NCI-H82 treated with DMSO at 0.1 percent for 48 hours (cell line): ENCODE data around the gene FBXL20.
"Not testable (repeated sequence)": the region's sequence is repeated elsewhere in the genome, so short reads cannot be mapped to it uniquely, and the experiment has no call there.

Experiments
- DNase-seq: peaks from one replicate; lab custom pipeline; 2025; ENCODE audit not compliant: unreplicated experiment; lab: John Stamatoyannopoulos, UW

Gene FBXL20

GRCh38 chr17:39391448-39391847, 10.0 kb downstream of the FBXL20 start:
- no peak for DNase-seq

- DNase-seq, result no peak
These were observed 16.4 kb downstream of the FBXL20 start for GRCh38 chr17:39385040-39385439.

GRCh38 chr17:39380144-39380543, 21.3 kb downstream of the FBXL20 start:
- DNase-seq, result no peak

GRCh38 chr17:39376434-39376833, 25.0 kb downstream of the FBXL20 start:
- DNase-seq, result peak; percentile 15

- DNase-seq, result not testable (repeated sequence)
These were observed 33.6 kb downstream of the FBXL20 start for GRCh38 chr17:39367805-39368204.

GRCh38 chr17:39365872-39366271, 35.6 kb downstream of the FBXL20 start:
- no peak for DNase-seq

GRCh38 chr17:39365242-39365641, 36.2 kb downstream of the FBXL20 start:
- DNase-seq, result no peak

- no peak for DNase-seq
These were observed 37.0 kb downstream of the FBXL20 start for GRCh38 chr17:39364236-39365025.

GRCh38 chr17:39361064-39361463, 40.4 kb downstream of the FBXL20 start:
- DNase-seq, result no peak

GRCh38 chr17:39360537-39360936, 40.9 kb downstream of the FBXL20 start:
- no peak for DNase-seq

GRCh38 chr17:39359994-39360393, 41.4 kb downstream of the FBXL20 start:
- no peak for DNase-seq

- DNase-seq, result no peak
These were observed 43.4 kb downstream of the FBXL20 start for GRCh38 chr17:39357986-39358385.

- DNase-seq, result no peak
These were observed 43.9 kb downstream of the FBXL20 start for GRCh38 chr17:39357488-39357887.

- no peak for DNase-seq
These were observed 48.4 kb downstream of the FBXL20 start for GRCh38 chr17:39352986-39353385.

- DNase-seq, result no peak
These were observed 48.9 kb downstream of the FBXL20 start for GRCh38 chr17:39352511-39352910.

GRCh38 chr17:39351508-39351907, 49.9 kb downstream of the FBXL20 start:
- DNase-seq, result no peak

- DNase-seq, result no peak
These were observed 52.2 kb downstream of the FBXL20 start for GRCh38 chr17:39349246-39349645.

GRCh38 chr17:39346863-39347262, 54.6 kb downstream of the FBXL20 start:
- not testable (repeated sequence) for DNase-seq

- DNase-seq, result no peak
These were observed 59.9 kb downstream of the FBXL20 start for GRCh38 chr17:39341541-39341940.

- no peak for DNase-seq
These were observed 60.7 kb downstream of the FBXL20 start for GRCh38 chr17:39340731-39341130.

- no peak for DNase-seq
These were observed 62.2 kb downstream of the FBXL20 start for GRCh38 chr17:39339272-39339671.

GRCh38 chr17:39337649-39338048, 63.8 kb downstream of the FBXL20 start:
- DNase-seq, result not testable (repeated sequence)

- DNase-seq, result no peak
These were observed 65.7 kb downstream of the FBXL20 start for GRCh38 chr17:39335704-39336223.
